Measurements from ENCODE around the gene GRAMD4.

DNA sequence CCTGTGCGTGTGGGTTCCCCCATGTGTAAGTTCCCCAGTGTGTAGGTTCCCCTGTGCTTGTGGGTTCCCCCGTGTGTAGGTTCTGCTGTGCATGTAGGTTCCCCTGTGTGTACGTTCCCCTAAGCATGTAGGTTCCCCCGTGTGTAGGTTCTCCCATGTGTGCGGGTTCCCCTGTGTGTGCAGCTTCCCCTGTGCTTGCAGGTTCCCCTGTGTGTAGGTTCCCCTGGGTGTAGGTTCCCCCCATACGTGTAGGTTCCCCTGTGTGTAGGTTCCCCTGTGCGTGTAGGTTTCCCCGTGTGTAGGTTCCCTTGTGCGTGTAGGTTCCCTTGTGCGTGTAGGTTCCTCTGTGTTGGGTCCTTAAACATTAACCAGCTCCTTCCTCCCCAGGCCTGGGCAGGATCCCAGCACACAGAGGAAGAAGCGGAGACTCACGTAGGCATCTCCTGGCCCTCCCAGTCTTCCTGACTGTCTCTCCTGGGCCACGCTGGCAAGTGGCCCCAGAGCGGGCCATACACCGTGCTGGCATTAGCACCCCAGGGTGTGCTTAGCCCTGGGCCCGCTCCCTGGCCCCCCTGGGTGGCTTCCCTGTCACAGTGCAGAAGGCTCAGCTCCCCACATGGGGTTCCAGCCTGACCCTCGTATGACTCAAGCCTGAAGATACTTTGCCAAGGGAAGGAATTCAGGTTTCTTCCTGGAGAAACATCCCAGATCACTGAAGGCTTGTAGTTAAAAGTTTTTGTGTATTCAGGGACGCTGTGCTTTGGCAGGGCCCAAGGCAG lies 2.8 kb upstream of the GRAMD4 start:
- TF ChIP-seq, protein P1, sequence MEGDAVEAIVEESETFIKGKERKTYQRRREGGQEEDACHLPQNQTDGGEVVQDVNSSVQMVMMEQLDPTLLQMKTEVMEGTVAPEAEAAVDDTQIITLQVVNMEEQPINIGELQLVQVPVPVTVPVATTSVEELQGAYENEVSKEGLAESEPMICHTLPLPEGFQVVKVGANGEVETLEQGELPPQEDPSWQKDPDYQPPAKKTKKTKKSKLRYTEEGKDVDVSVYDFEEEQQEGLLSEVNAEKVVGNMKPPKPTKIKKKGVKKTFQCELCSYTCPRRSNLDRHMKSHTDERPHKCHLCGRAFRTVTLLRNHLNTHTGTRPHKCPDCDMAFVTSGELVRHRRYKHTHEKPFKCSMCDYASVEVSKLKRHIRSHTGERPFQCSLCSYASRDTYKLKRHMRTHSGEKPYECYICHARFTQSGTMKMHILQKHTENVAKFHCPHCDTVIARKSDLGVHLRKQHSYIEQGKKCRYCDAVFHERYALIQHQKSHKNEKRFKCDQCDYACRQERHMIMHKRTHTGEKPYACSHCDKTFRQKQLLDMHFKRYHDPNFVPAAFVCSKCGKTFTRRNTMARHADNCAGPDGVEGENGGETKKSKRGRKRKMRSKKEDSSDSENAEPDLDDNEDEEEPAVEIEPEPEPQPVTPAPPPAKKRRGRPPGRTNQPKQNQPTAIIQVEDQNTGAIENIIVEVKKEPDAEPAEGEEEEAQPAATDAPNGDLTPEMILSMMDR (conservative IDR thresholded peaks at IDR 0.05): no peak
- no peak for TF ChIP-seq EZH2 (IDR thresholded peaks at IDR 0.05; ENCODE audit: low read depth)
